ENCODE results near the gene CALHM4. TPM values are rescaled to one million over a fixed set of nuclear protein-coding genes. Genes with fewer than 3 reads are reported as not detected.

Gene CALHM4
- total and polyA plus RNA-seq, 2 of the 8 experiments (the other 6 are each of a cell fraction or from before 2014, with no cell fraction given), result not detected

GRCh38 chr6:116543149-116543548 is 10.4 kb upstream of the CALHM4 start (continued):
- TF ChIP-seq POLR2A (IDR thresholded peaks at IDR 0.05; ENCODE audit: control extremely low read depth in 1 of 2, low read depth in 2 of 2, low read length in 2 of 2) (no peak), SIRT6 (IDR thresholded peaks at IDR 0.05; ENCODE audit: low read length) (no peak), JUN (IDR thresholded peaks at IDR 0.05; ENCODE audit: low read depth, low read length) (no peak), RXRA (IDR thresholded peaks at IDR 0.05; ENCODE audit: insufficient read depth, low read depth, low read length) (no peak), RFX5 (IDR thresholded peaks at IDR 0.05; ENCODE audit: borderline replicate concordance, low read depth, low read length) (no peak), BRCA1 (IDR thresholded peaks at IDR 0.05; ENCODE audit: low read depth, low read length) (no peak), NANOG (IDR thresholded peaks at IDR 0.05; ENCODE audit: insufficient read depth, low read depth, low read length, poor library complexity, severe bottlenecking) (no peak)
